Stimulated activated CD4-positive, alpha-beta T cell treated with anti-CD3 and anti-CD28 coated beads, Interleukin-12 subunit alpha, Interleukin-12 subunit beta, amount 100 ng/mL, for 24 hours (primary cell): ENCODE data around the gene SAMD14.

ENCODE experiments used
- DNase-seq, 2 experiments: peaks; one replicate each; pipeline ENCODE4 v3.0.0-alpha.2; 2020; ENCODE audit warnings: low read depth in 2 of 2

Gene SAMD14

DNA sequence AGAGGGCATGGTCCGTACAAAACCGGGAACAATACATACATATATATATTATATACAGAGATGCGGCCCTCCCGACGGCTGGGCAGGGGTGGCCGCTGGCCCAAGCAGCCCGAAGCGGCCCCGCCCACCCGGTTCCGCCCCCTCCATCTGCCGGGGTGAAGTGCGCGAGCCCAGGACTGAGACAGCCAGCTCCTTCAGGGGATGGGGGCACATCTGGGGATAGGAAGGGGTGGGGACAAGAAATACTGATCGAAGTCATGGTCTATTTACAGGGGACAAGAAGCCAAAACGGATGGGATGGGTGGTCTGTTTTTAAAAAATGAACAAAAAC, 3.8 kb upstream of the SAMD14 start:
- no peak for DNase-seq

DNA sequence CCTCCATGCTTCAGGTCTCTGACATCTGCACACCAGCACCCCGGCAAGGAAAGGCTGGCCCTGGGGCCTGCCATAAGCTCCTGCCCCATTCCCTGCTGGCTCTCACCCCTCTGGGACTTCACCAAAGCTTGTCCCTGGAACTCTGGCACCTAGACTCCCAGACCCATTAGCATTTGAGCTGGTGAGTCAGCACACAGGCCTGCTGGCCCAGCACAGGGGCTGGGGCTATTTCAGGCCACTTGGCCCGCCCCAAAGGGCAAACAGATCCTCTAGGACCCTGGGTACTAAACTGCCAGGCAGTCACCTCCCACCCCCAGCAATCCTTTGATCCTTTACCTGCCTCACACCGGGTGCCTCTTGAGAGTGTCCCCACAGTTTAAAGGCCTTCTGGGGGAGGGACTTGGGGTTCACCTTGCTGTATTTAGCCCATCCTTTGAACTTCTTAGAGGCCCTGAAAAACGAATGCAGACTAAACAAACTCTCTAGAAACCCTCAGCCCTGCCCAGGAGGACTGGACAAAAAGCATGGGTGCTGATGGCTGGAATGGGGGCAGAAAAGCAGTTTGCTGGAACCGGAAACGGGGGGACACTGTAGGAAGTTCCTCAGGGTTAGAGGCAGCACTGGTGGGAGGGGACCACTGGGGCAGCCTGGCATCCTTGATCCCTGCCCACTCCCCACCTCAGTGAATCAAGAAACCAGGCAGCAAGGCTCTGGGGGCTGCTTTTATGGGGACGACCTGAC, 3.2 kb upstream of the SAMD14 start:
- no peak for DNase-seq

DNA sequence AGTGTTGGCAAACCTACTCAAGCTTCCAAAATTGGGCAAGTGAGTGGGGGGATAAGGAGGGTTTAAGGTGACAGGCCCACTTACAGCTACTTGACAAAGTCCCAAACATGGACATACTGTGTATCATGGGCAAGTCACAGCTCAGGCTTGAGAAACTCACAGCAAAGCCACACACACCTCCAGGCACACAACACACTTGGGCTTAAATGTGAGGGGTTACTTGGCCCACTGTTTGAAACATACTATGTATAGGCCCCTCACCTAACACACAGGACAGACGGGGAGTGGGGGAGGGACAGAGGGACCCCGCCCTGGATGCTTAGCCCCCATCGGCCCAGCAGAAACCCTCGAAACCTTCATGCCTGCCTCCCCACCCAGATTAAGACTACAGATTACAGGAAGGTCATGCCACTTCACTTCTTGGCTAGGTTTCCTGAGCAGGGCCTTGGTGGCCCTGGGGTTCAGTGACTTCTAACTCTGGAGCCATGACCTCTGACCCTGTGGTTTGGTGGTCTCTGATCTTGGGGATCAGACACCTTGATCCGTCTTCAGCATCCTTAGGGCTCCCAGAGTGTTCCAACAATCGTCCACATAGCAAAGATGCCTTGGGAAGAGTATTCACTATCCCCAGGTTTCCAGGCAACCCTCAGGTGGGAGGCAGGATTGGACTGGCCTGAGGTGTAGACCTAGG, 2.3 kb upstream of the SAMD14 start:
- DNase-seq = no peak

DNA sequence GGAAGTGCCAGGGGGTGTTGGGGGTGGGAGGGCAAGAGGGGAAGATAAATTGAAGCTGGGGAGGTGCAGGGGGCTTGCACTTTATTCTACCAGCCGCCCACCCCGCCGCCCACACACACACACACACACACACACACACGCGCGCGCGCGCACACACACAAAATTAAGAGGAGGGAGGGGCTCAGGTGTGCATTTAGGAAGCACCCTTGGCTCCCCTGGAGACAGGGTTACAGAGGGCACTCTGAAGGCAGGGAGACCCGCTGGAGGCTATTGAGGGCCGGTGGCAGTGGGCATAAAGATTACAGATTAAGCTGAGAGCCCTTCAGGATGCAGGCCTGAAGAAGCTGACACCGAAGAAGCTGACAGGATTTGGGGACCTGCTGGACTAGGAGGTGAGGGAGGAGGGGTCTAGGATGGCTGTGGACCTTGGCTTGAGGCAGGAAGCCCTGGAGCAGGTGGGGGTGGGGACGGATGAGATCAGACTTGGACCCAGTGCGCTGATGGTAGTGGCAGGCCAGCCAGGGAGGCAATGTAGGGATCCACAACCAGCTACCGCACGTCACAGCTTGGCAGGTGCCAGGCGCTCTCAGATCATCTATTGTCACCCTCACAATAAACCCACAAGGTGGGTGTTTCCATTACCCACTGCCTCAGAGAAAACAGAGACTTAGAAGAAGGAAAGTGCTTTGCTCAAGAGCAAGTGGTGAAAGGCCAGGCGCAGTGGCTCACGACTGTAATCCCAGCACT, 772 bp upstream of the SAMD14 start:
- no peak for DNase-seq

DNA sequence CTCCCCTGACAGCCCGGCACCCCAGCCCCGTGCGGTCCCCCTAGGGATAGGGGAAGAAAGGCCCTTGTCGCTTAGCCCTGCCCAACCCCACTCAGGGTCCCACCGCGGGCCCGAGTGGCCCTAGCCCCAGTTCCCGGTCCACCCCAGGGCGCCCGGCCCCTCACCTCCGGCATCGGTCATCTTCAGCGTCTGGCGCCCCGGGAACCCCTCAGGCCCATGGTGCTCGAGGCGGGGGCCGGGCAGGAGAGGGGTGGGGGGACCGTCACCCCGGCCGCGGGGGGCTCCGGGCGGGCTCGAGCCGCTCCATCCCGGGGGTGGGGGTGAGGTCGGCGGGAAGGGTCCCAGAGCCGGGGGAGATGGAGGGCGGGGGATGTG, 620 bp downstream of the SAMD14 start:
- no peak for DNase-seq

DNA sequence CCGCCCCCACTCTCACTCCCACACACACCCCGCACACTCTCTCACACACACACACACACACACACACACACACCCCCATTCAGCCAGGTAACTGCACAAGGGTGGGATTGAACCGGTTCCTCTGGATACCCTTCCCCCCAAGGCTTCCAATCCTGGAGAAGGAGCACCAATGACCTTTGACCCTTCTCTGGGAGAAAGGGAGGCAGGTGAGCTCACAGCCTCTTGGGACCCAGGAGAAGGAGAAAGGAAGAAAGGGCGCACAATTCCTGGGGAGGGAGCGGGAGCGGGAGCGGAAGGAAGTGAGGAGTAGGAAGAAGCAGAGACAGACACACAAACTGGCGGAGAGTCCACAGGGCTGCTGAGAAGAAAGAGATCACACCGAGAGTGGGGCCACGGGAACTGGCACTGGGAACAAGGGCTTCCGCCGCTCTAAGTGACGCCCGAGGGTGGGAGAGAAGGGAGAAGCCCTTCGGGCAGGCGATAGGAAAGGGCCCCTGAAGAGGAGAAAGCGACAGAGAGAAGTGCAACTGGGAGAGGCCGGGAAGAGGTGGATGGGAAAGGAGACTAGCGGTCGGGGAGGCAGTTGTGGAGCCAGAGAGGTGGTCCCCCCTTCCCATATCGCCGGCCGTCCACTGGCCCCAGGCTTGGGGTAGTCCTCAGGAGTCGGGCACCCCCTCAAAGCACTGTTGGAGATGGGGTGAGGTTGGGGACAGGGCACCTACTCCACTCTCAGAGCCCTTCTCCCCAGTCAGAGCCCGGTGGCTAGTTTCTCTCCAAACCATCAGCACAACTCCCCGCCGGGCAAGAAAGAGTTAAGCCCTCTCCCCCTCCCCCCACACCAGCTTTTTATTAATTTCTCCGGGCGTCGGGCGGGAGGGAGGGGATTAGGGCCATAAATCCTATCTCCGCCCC, 1.3 kb downstream of the SAMD14 start:
- DNase-seq = no peak

DNA sequence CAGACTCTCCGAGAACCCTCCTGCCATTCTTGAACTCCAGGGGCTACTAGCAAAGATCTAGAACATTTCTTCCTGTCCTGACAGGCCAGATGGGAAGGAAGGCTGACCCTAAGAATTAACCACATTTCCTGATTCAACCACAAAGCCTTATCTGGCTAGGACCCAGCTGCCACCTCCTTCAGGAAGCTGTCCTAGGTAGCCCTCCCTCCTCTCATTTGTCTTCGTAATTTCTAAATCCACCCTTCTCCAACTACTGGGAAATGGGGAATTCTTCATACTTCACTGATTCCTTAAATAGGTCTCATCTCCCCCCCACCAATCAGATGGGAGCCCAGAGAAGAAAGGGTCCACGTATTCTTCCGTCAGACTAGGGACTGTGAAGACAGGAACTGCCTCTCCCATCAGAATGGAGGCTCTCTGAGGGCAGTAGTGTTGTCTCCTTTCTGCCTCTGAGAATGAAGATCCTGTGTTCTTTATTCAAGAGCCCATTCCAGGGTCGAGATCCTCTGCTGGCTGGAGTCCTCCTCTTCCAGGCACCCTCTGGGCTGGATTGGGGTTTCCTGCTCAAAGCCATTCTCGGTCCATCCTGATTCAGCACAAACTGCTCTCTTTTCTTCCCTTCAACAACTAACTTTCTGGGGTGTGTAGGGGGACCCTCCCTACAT, 2.1 kb downstream of the SAMD14 start:
- DNase-seq = no peak

DNA sequence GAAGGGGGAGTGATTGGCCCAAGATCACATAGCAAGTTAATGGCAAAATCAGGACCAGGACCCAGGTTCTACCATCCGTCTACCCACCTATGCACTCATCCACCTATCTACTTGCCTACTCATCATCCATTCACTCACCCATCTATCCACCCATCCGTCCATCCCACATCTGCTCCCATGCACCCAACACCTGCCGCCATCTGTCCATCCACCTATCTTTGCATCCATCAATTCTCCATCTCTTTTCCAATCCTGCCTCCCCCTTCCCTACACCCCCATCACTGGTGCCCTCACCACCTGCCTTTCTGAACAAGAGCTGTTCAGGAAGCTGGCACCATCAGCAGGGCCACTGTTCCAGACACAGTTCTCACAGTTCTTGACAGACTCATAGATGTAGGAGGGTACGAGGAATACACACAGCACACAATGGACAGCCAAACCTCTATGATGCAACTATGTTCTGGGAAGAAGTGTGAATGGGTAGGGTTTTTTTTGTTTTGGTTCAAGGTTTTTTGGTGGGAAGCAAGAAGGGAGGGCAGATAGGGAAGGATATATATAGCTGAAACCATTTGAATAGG, 4.5 kb downstream of the SAMD14 start:
- DNase-seq = no peak

DNA sequence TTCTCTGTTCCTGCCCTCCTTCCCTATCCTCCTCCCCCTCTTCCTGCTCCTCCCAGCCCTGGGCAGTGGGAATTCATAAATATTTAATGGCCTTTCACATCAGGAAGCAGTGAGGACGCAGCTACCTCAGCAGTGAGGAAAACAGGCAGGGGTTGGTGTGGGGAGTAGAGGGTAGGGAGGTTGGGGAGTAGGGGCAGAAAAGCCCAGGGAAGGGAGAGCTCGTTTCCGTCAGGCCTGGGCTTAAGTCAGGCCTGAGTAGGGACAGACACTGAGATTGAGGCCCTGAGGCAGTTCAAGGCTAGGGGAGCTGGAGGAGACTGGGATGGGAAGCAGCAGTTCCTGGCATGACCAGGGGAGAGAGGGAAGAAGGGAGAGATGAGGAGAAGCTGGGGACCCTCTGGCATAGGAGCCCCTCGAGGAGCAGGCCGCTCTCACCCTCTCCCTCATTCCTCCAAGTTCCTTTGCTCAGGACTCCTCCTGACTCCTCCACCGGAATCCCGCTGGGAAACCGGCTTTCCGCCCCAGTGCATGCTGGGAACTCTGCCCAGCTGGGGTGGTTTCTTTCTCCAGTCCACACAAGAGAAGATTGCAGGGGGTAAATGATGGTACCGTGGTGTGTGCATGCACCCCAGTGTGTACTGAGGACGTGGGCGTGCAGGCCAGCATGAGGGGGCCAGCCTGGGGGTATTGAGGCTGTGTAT, 6.2 kb downstream of the SAMD14 start:
- DNase-seq = no peak

DNA sequence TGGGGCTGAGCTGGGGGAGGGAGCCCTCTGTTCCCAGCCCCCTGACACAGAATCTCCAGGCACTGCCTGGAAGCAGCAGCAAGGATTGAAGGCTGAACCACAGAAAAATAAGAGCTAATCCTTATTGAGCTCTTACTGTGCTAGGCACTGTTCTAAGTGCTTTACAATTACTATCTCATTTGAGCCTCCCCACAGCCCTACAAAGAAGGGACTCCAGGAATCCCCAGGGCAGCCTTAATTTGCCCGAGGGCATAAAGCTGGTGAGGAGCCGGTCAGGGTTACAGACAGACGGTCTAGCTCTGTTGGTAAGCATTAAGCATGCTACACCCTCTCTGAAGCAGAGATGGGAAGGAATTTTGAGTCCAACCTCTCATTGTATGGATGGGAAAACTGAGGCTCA, 7.0 kb downstream of the SAMD14 start:
- no peak for DNase-seq

DNA sequence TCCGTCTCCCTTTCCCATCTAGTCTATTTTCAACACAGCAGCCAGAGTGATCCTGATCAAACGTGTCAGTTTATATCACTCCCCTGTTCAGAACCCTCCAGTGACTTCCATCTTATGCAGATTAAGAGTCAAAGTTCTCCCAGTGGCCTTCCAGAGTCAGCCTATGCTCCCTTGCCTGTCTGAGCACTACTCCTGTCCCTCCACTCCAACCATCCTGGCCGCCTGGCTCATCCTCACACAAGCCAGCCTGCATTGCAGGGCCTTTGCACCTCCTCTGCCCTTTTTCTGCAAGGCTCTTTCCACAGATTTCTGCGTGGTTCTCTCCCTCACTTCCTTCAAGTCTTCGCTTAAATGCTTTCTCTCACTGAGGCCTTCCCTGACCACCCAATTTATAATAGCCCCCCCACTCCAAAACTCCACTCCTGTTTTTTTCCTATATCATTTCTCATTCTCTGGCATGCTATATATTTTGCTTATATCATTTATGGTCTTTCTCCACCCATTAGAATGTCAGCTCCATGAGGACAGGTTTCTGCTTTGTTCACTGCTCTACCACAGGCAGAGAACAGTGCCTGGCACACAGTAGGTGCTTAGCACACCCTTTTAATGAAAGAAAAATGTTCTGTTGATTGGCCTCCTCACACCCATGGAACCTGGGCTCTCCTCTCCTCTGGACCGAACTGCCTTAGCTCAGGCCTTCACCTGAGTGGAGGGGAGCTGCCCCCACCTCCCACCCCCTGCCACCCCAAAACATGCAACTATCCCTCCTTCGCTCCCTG, 9.3 kb downstream of the SAMD14 start:
- DNase-seq = no peak

DNA sequence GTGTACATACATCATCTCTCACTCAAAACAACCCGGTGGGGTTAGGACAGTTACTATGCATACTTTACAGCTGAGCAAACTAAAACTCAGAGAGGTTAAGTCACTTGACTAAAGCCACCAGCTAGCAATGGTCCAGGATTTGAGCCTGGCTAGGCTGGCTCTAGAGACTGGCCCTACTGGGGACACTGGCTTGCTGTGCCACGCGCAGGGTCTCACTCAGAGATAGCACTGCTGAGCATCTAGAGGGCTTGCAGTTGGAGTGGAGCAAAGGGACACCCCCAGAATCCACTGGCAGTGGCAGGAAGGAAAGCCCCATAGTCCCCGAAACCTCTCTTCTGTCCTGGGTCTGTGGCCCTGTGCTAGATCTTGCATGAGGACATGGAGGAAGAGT, 11.1 kb downstream of the SAMD14 start:
- no peak for DNase-seq

DNA sequence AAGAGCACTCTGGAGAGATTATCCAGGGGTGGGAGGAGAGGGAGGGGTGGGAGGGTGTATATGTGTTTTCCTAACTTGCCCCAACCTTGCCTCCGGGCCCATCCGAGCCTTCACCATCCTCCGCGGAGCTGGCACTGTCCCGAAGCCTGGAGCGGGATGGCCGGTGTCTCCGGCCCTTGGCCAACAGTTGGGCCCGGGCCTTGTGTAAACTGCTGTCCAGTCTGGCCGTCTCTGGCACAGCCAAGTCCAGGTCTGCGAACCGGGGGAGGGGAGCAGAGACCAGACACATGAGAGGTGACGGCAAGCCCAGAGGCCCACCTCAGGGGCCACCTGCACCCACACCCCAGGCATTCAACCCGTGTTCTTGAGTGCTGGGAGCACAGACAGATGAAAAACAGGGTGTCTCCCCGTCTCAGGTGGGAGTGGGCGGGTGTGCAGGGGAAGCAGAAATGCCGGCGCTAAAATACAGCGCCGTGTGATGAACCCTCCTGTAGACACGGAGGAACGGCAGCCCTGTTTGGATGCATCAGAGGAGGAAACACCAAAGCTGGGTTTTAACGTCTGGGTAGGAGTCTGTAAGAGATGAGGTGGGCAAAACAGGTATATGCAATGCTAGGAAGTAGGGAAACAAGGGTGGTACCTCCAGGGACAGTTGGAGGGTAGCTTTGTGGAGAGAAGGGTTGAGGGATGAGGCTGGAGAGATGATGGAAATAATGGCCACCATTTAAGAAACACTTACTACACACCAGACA, 11.7 kb downstream of the SAMD14 start:
- DNase-seq = no peak

DNA sequence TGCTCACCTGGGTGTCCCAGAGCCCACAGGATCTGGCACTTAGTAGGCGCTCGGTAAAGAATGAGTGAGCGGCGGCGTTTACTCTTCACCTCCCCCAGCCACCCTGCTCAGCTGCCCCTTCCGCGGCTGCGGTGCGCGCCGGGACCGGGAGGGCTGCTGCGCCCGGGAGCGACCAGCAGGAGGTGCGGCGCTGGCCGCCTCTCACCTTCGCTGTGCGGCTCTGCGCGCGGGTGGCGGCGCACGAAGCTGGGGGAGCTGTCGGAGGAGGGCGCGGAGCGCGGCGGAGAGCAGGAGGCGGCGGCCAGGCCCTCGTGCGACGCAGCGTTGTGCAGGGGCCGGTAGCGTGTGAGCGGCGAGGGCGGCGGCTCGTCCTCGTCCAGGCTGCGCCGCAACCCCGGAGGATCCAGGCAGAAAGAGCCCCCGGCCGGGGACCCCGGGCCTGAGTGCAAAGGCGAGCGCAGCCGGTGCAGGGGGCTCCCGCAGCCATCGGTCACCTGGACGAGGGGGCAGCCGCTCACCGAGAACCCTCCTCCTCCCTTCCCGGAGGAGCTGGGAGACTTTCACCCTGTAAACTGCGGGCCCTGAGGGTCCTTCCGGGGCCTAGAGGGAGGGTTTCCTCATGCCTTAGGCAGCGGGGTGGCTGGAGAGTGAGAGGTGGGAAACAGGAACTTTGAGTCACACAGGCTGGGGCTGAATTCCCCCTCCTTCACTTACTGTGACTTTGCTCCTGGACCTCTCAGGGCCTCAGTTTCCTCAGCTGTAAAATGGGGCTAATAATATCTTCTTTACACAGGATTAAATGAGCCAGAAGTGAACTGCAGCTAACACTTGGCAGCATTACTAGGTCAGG, 12.5 kb downstream of the SAMD14 start:
- peak; percentile 36 to 39 for DNase-seq

DNA sequence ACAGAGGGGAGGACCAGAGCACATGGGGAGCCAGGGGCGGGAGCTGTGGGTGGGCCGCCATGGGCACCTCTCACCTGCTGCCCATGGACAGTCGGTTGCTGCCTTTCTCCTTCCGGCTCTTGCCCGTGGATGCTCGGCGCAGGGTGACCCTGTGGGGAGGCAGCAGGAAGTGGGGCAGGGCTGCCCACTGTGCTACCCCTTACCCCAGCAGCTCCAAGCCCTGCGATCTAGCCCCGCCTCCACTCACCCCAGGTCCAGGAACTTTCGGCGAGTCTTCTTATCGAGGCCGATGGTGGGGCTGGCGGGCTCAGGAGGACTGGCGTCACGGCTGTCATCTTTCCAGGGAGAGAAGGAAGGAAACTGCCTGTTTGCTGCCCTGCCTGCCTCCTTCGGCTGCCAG, 14.2 kb downstream of the SAMD14 start:
- no peak for DNase-seq

DNA sequence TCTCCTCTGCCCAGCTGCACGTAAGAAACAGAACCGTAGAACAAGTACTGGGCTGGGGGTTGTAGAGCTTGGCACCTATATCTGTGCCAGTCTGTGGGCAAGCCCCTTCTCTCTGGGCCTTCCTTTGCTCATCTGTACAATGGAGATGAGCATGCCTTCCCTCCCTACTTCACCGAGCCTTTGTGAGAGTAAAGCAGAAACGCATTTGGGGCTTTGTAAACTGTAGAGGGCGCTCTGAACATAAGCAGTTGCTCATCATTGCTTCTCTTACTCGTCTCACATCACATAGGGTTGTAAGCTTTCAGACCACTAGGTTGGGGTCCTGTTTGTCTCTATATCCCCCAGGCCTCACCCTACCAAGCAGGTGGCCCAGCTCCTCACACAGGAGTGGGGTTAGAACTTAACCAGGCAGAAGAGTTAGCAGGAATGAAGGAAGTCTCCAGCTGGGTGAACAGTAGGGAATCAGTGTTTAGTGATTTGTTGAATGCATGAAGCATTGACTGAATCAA, 15.1 kb downstream of the SAMD14 start:
- peak in 1 of 2 experiments; percentile 24 for DNase-seq

DNA sequence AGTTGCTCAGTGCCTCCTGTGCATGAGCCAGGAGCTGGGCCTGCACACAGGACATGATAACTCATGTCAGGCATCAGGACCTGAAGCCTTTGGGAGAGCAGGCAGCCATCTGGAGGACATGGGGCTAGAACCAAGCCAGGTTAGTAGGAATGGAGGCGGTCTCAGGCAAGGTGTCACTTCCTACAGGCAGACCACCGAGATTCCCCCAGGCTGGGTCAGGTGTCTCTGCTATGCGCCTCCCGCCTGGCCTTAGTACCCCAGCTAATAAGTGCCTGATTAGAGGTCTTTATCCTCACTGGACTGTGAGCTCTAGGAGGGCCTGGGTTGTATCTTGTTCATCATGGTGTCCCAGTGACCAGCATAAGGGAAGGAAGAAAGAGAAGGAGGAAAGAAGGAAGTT, 15.6 kb downstream of the SAMD14 start:
- no peak for DNase-seq
